HepG2 (cell line): ENCODE results near the gene GALNT9. TPM values are rescaled to one million over a fixed set of nuclear protein-coding genes. Genes with fewer than 3 reads are reported as not detected.

ENCODE experiments used
- ATAC-seq: fragments of 200-7000 bp; cut with Tn5 transposase; 3 replicates; pipeline ENCODE4 v1.9.1; 2020; ENCODE audit warnings: mild to moderate bottlenecking, moderate library complexity
- BruUV-seq: library from RNA; stranded (reverse); fragments of 400-500 nt; replicated peaks from 2 replicates; lab custom pipeline; 2021; lab: Mats Ljungman, UMichigan
- CTCF ChIA-PET: fragments of 300-600 bp; formaldehyde crosslinking; extraction: SDS; loops from one replicate; lab custom pipeline; 2021; ENCODE audit warnings: low total read pairs, inconsistent platforms, low intra/inter-chr PET ratio; lab: Yijun Ruan, JAX
- POLR2A ChIA-PET: fragments of 350-600 bp; sonication (Branson Sonifier 250); formaldehyde crosslinking; loops from one replicate; lab custom pipeline; 2020; ENCODE audit warnings: antibody characterized with exemption, inconsistent platforms; lab: Yijun Ruan, JAX
- DNase-seq: peaks from one replicate; pipeline ENCODE4 v3.0.0-alpha.2; 2015; ENCODE audit warnings: low spot score
- FAIRE-seq: peaks from 3 replicates; lab custom pipeline; 2011; peaks lifted over from hg19 to GRCh38; lab: Jason Lieb, UNC
- H2AFZ ChIP-seq: one replicate; pipeline ENCODE4 v1.6.1; 2011; ENCODE audit warnings: low read length, inconsistent platforms
- H3K27ac ChIP-seq: fragments of 300-600 bp; 3 replicates; pipeline ENCODE4 v1.8.0; 2011; ENCODE audit warnings: mixed run types, mild to moderate bottlenecking, mixed read lengths, low read length, inconsistent platforms; ENCODE audit not compliant: insufficient read depth; ENCODE audit errors: extremely low read length
- H3K27me3 ChIP-seq, 2 experiments: fragments of 200-600 bp in 1 of 2; 2 replicates in 1 of 2; 3 replicates in 1 of 2; pipeline versions ENCODE4 v1.6.0 to v1.8.0; 2011; ENCODE audit warnings: low read length in 2 of 2, mild to moderate bottlenecking in 2 of 2, moderate library complexity in 2 of 2, inconsistent platforms in 1 of 2; ENCODE audit not compliant: insufficient read depth in 2 of 2, control insufficient read depth in 1 of 2
- H3K36me3 ChIP-seq, 2 experiments: fragments of 200-600 bp in 1 of 2; replicated peaks in 1 of 2; 2 replicates in 1 of 2; 3 replicates in 1 of 2; pipeline versions ENCODE4 v1.5.1 to v1.8.0; 2011; ENCODE audit warnings: low read length in 2 of 2, inconsistent platforms in 1 of 2; ENCODE audit not compliant: insufficient read depth in 2 of 2, control insufficient read depth in 1 of 2
- H3K4me1 ChIP-seq: 2 replicates; pipeline ENCODE4 v1.5.1; 2012; ENCODE audit warnings: low read length, inconsistent platforms; ENCODE audit not compliant: insufficient read depth
- H3K4me2 ChIP-seq: 2 replicates; pipeline ENCODE4 v1.6.0; 2011; ENCODE audit warnings: low read depth, low read length, inconsistent platforms
- H3K4me3 ChIP-seq, 3 experiments: fragments of 200-600 bp in 1 of 3; sonication (generic), shearing (Covaris generic) in 1 of 3; replicated peaks in 1 of 3; 2 replicates each; pipeline ENCODE4 v1.5.1; 2011 to 2016; ENCODE audit warnings: low read length in 3 of 3, inconsistent platforms in 2 of 3, low read depth in 2 of 3, mild to moderate bottlenecking in 2 of 3, control low read depth in 1 of 3, mixed read lengths in 1 of 3; ENCODE audit not compliant: insufficient read depth in 1 of 3
- H3K79me2 ChIP-seq: one replicate; pipeline ENCODE4 v1.6.1; 2011; ENCODE audit warnings: low read length, inconsistent platforms; ENCODE audit not compliant: insufficient read depth
- H3K9ac ChIP-seq: 2 replicates; pipeline ENCODE4 v1.6.0; 2011; ENCODE audit warnings: mild to moderate bottlenecking, low read depth, low read length, inconsistent platforms; ENCODE audit not compliant: insufficient read depth
- H3K9me3 ChIP-seq: 2 replicates; pipeline ENCODE4 v1.5.1; 2012; ENCODE audit warnings: mild to moderate bottlenecking, low read length
- H4K20me1 ChIP-seq: 2 replicates; pipeline ENCODE4 v1.6.0; 2011; ENCODE audit warnings: inconsistent platforms, mild to moderate bottlenecking, low read length, moderate library complexity; ENCODE audit not compliant: insufficient read depth
- MIER3 ChIP-seq: IDR thresholded peaks from 2 replicates; pipeline ENCODE4 v1.6.1; 2016; ENCODE audit warnings: missing compliant biosample characterization, borderline replicate concordance
- SP4 ChIP-seq: sonication (generic); formaldehyde crosslinking; IDR thresholded peaks from 2 replicates; pipeline ENCODE4 v1.8.1; 2023; ENCODE audit warnings: mild to moderate bottlenecking, missing genetic modification reagents
- STAG1 ChIP-seq: sonication (generic); formaldehyde crosslinking; IDR thresholded peaks from 2 replicates; pipeline ENCODE4 v1.4.0; 2020; ENCODE audit warnings: missing genetic modification reagents
- ZNF44 ChIP-seq: sonication (generic); formaldehyde crosslinking; IDR thresholded peaks from 2 replicates; pipeline ENCODE4 v1.5.1; 2020; ENCODE audit warnings: mild to moderate bottlenecking, missing genetic modification reagents
- ZNF550 ChIP-seq: sonication (generic); formaldehyde crosslinking; IDR thresholded peaks from 2 replicates; pipeline ENCODE4 v1.4.0; 2020; ENCODE audit warnings: mild to moderate bottlenecking, missing genetic modification reagents, borderline replicate concordance
- ZNF552 ChIP-seq: sonication (generic); formaldehyde crosslinking; IDR thresholded peaks from 2 replicates; pipeline ENCODE4 v1.9.0; 2022; ENCODE audit warnings: missing genetic modification reagents, mild to moderate bottlenecking, borderline replicate concordance
- ZNF703 ChIP-seq: sonication (generic); formaldehyde crosslinking; IDR thresholded peaks from 2 replicates; pipeline ENCODE4 v1.5.1; 2020; ENCODE audit warnings: missing genetic modification reagents, mild to moderate bottlenecking, moderate library complexity, borderline replicate concordance
- ZNF775 ChIP-seq: sonication (generic); formaldehyde crosslinking; IDR thresholded peaks from 2 replicates; pipeline ENCODE4 v1.4.0; 2020; ENCODE audit warnings: missing genetic modification reagents, mild to moderate bottlenecking, moderate library complexity, borderline replicate concordance
- WGBS: methylation state at CpG from one replicate; pipeline ENCODE4 v1.1.6; 2017; ENCODE audit warnings: low lambda C conversion rate; 5-methylcytosine and 5-hydroxymethylcytosine counted together
- in situ Hi-C: cut with HindIII; loops from 2 replicates; pipeline ENCODE4 v1.10.0; 2017; ENCODE audit warnings: low pct_unique_long_range_greater_than_20kb; ENCODE audit not compliant: extremely low pct_ligation_motif_present
- intact Hi-C: fragments of 100-400 bp; cut with micrococcal nuclease; formaldehyde crosslinking; loops from one replicate; pipeline ENCODE4 v1.10.0; 2022; ENCODE audit not compliant: unreplicated experiment
- polyA plus RNA-seq, 8 experiments: library from polyadenylated mRNA; depleted of rRNA in 3 of 8; stranded (reverse) in 7 of 8; unstranded in 1 of 8; fragments of >200 nt; fragmentation: Illumina TruSeq in 4 of 8; extraction: Trizol in 4 of 8; gene quantifications; 2 replicates each; pipeline versions ENCODE4 v1.2.1 to v1.2.3, GENCODE V29; 2011 to 2016; ENCODE audit warnings: low read depth in 4 of 8, missing spikeins in 1 of 8, mixed read lengths in 1 of 8; ENCODE audit not compliant: insufficient read depth in 1 of 8
- total RNA-seq, 5 experiments: library from RNA; depleted of rRNA; stranded (reverse); fragments of >200 nt; fragmentation: Illumina TruSeq; extraction: Trizol; gene quantifications; 2 replicates each; pipeline ENCODE4 v1.2.3, GENCODE V29; 2016; ENCODE audit warnings: low read depth in 1 of 5
- TF ChIP-seq, protein P1 (sequence below): sonication (generic); formaldehyde crosslinking; IDR thresholded peaks from 2 replicates; pipeline ENCODE4 v1.5.0; 2020; ENCODE audit warnings: missing genetic modification reagents
- TF ChIP-seq, protein P2 (sequence below): sonication (generic); formaldehyde crosslinking; IDR thresholded peaks from 2 replicates; pipeline ENCODE4 v1.8.1; 2022; ENCODE audit warnings: mild to moderate bottlenecking, missing genetic modification reagents

Gene GALNT9
- total and polyA plus RNA-seq, 2 of the 13 experiments (the other 11 are each of a cell fraction or from before 2014, with no cell fraction given): 0.04 TPM; not detected in 1

DNA sequence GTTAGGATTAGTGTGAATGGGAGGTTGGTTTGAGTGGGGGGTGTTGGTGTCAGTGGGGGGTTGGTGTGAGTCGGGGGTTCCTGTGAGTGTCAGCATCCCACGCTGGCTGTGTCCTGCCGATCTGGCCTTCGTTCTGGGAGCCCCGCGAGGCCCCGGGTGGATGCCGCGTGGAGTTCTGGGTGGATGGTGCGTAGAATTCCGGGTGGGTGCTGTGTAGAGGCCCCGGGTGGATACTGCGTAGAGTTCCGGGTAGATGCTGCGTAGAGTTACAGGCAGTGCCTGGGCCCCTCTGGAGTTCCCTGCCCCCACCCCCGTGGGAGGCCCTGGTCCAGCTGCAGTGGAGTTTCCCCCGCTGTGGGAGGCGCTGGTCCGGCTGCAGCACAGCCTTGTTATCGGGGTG is 176.4 kb downstream of the GALNT9 start (continued):
- TF ChIP-seq, protein P1, sequence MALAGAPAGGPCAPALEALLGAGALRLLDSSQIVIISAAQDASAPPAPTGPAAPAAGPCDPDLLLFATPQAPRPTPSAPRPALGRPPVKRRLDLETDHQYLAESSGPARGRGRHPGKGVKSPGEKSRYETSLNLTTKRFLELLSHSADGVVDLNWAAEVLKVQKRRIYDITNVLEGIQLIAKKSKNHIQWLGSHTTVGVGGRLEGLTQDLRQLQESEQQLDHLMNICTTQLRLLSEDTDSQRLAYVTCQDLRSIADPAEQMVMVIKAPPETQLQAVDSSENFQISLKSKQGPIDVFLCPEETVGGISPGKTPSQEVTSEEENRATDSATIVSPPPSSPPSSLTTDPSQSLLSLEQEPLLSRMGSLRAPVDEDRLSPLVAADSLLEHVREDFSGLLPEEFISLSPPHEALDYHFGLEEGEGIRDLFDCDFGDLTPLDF: no peak
- TF ChIP-seq MIER3 (CRISPR knock-in tag): no peak
- no peak for TF ChIP-seq STAG1 (CRISPR knock-in tag)
- TF ChIP-seq ZNF44: no peak
- TF ChIP-seq ZNF550: no peak

DNA sequence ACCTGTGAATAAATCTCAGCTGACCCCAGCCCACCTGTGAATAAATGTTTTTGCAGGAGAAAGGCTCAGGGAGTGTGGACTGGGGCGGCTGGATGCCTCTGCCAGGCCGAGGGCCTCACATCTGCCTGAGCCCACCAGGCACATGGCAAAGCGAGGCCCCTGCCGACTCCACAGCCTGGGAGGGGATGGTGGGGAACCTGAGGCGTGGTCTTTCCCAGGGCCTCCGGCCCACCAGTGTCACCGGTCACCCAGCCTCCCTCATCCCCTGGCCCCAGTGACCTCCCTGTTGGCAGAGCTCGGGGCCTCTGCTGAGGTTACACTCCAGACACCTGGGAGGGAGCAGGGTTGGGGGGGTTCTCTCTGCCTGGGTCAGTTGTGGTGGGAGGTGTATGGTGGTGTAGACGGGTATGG is 177.0 kb downstream of the GALNT9 start:
- Histone ChIP-seq H3K79me2 (no peaks in the 10 kb centered on the region), H3K36me3 (no peaks in the 10 kb centered on the region; a peak in 1 of 5 replicates), H3K27ac (no peak overlapping the region), H3K4me1 (peaks cover 14% of the 10 kb centered on the region), H3K9ac (no peak overlapping the region), H3K4me3 (no peak overlapping the region), H3K27me3 (no peaks in the 10 kb centered on the region), H3K4me2 (no peak overlapping the region), H2AFZ (no peak overlapping the region), H4K20me1 (peaks cover 3% of the 10 kb centered on the region; the same call in 1 of the 2 replicates), H3K9me3 (no peaks in the 10 kb centered on the region)
- no TSS peak for BruUV-seq
- FAIRE-seq: no peak
- ATAC-seq: no peak
- POLR2A ChIA-PET: no interaction called here
- 95% methylated on average over 3 of the region's 9 CpGs for WGBS
- DNase-seq: no peak
- intact Hi-C loops (no loop called here), in situ Hi-C loops (no loop called here)
- CTCF ChIA-PET: interaction anchor here (3.3 kb wide), 1 partner anchor 66 kb away, joined by 31 read pairs; no protein-coding TSS in a partner anchor
- TF ChIP-seq, protein P2, sequence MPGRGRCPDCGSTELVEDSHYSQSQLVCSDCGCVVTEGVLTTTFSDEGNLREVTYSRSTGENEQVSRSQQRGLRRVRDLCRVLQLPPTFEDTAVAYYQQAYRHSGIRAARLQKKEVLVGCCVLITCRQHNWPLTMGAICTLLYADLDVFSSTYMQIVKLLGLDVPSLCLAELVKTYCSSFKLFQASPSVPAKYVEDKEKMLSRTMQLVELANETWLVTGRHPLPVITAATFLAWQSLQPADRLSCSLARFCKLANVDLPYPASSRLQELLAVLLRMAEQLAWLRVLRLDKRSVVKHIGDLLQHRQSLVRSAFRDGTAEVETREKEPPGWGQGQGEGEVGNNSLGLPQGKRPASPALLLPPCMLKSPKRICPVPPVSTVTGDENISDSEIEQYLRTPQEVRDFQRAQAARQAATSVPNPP (CRISPR knock-in tag): no peak
- TF ChIP-seq ZNF775 (CRISPR knock-in tag) (no peak), ZNF703 (no peak), SP4 (CRISPR knock-in tag) (no peak), ZNF552 (CRISPR knock-in tag) (no peak)
